Stimulated activated CD4-positive, alpha-beta T cell treated with anti-CD3 and anti-CD28 coated beads, Interleukin-1b, Interleukin-23, amount 100 ng/mL, for 4 hours (primary cell): ENCODE data around the gene TVP23C.

ENCODE experiments used
- DNase-seq, 2 donors: peaks; one replicate each; pipeline ENCODE4 v3.0.0-alpha.2; 2020; ENCODE audit warnings: low read depth in 2 of 2

The TVP23C gene

GRCh38 chr17:15496735-15497670, 66.3 kb downstream of the TVP23C start:
- DNase-seq = no peak

DNA sequence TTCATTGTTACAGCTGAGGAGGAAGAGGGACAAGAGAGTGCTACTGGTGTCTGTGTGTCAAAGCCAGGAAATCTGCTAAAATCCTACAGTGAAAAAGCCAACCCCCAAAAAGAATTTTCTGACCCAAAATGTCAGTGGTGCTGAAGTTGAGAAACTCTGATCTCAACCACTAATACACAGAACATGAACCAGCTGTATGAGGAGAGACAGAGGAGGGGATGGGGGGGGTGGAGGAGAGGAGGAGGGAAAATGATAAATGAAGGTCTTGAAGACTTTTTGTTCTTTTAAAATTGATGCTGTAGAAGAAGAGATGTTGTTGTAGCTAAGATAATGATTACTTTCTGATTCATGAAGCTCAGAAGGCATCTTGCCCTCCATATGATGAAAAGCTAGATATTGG, 68.5 kb downstream of the TVP23C start:
- no peak for DNase-seq

DNA sequence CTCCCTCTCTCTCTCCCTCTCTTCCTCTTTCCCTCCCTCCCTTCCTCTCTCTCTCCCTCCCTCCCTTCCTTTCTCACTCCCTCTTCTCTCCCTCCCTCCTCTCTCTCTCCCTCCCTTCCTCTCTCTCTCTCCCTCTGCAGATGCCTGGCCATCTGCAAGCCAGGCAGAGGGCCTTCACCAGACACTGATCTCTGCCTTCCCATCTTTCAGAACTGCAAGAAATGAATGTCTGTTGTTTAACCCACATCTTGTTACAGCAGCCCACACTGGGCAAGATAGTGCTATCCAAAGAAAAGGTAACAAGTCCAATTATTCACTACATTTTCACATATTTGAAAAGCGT, 69.6 kb downstream of the TVP23C start:
- no peak for DNase-seq

DNA sequence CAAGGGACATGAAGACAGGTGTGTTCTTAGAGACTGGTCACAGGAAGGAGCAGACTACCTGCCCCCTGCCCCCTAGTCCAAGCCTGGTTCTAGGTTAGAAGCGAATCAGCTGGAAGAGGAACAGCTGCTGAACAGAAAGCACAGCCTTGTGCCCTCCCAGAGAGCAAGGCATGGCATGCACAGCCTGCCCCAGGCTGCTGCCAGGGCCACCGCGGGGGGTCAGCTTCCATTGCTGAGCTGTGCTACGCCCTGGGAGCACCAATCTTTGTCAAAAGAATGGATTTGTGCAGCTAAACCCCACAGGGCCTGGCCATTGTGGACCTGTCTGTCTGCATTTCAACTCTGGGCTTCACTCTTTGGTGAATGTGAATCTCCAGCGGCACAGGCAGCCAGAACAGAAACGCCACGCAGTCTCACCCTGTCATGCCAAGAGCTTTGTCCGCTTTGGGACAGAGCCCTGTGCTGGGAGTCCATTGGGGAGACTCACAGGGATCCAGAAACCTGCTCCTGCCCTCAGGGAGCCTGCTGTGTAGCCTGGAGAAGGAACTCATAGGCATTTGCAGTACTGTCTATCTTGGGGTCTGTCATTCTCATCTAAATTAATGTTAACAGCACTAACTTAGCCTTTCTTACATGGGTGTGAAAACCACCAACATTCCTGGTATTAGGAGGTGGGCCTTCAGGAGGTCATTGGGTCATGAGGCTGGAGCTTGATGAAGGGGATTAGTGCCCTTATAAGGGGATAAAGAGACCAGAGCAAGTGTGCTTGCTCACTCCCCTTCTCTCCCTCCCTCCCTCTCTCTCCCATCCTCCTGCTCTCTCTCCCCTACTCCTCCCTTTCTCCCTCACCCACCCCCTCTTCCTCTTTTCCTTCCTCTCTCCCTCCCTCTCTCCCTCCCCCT, 70.2 kb downstream of the TVP23C start:
- no peak for DNase-seq

DNA sequence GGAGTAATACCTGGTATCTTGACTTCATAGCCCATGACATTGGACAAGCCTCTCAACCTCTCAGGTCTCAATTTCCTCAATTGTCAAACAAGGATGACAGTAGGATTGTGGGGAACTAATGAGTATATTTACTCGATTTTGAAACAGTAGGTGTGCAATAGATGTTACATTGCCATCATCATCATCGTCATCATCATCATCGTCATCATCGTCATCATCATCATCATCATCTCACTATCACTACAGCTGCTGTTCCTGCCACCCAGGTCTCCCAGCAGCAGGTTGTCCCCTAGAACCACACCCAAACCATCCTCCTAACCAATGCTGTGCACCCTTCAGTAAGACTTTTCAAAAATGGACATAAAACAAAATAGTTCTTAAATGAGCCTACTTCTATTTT, 71.1 kb downstream of the TVP23C start:
- DNase-seq = no peak

- DNase-seq = no peak
Measured at GRCh38 chr17:15490634-15491261, 72.5 kb downstream of the TVP23C start.

DNA sequence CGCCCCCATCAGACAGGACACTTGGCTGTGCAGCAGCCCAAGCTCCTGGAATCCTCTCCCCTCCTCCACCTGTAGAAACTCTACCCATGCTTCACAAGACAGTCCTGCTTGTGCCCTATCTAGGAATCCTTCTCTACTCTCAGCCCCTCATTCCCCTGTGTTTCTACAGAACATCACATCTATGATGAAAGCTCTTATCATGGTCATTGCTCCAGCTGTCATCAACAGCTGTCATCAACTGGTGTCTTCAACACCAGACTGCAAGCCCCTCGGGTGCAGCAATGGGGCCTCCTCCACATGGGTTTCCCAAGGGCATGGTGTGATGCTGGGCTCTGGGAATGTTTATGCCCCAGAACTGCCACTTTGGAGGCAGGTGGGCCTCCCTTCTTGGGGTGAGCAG, 74.7 kb downstream of the TVP23C start:
- DNase-seq = no peak

DNA sequence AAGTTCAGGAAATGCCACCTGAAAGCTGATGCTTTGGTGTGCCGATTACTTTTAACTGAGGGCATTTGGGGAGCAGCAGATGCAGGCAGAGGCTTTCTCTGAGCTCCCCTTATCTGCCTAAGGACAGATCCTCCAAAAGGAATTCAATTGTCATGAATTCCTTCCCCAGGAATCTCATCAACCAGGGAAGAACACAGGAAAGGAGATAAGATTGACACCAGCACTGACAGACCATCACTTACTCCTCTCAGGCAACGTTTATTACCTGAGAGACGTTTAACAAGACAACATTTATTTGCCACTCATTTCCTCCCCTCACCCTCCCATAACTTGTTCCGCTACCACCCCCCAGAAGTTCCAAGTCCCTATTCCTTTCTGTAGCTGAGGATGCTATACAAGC, 78.2 kb downstream of the TVP23C start:
- no peak for DNase-seq

DNA sequence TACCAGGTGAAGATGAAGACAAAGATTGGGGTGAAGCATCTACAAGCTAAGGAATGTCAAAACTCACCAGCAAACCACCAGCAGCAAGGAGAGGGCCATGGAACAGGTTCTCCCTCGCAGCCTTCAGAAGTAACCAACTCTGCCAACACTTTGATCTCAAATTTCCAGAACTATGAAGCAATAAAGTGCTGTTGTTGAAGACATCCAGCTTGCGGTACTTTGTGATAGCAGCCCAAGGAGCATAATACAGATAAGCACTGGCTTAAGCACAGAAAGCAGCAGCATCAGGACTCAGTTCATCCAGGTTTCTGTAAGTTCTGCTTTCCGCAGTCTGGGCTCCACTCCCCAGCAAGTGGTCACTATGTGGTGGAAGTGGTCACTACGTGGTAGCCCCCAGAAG, 79.9 kb downstream of the TVP23C start:
- no peak for DNase-seq

GRCh38 chr17:15482476-15482875, 80.8 kb downstream of the TVP23C start:
- no peak for DNase-seq

GRCh38 chr17:15481481-15481880, 81.8 kb downstream of the TVP23C start:
- no peak for DNase-seq

DNA sequence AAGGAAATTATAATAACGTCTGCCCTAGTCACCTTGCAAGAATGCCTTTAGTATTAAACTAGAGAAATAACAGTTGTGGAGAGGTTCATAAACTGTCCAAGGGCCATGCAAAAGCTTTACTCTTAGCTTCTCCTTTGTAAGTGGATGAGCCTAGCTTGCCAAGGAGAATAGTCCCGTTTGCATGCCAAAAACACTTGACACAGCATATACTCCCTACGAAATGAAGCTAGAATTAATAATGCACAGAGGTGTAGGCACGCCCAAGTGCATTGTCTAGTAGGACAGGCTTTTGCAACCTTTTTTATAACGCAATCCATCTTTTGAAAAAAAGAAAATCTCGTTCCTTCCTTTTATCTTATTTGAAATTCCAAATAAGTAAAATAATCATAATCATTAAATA, 83.1 kb downstream of the TVP23C start:
- DNase-seq = no peak

DNA sequence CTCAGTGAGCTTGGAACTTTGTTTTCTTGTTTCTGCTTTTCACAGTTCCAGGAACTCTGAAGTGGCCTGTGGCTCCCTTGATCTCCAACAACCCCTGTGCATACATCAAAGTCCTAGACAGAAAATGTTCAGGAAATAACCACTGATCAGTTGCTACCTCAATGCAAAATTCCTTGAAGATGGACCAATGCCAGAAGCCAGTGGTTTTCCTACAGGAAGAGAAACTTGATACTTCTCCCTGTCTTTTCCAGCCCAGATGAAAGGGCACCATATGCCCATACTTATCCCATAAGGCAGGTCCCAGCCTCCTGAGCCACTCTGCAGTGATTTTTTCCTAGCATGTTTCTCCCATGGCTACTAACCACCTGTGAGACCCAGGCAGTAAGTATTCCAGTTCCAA, 83.6 kb downstream of the TVP23C start:
- no peak for DNase-seq

GRCh38 chr17:15478845-15479244, 84.4 kb downstream of the TVP23C start:
- DNase-seq = no peak

DNA sequence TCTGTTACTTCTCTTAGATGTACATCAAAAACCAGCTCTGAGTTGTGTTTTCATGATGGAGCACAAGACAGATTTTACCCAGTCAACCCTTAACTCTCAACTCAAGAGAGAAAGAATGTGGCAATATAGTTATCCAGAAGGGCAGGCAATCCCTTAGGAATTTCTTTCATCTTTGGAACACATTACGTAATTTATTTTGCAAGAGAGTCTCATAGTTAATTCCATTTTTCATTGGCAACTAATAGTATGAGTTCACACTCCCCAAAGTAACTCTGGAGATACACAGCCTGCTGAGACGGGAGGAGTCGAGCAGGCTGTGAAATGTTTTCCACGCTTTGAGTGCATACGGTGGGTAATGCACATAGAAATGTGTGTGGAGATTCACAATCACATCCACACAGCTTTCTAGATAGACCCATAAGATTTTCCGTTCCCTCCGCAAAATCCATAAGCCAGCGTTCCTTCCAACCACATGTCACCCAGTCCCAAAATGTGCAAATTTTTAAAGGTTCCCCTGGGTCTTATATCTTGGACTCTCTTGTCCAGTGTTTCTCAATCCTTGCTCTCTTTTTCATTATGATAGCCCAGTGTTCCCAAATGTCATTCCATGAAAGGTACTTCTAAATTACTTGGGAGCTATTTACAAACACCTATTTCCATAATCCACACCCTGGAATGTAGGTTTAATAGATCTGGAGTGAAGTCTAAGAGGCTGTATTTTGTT, 87.5 kb downstream of the TVP23C start:
- no peak for DNase-seq

DNA sequence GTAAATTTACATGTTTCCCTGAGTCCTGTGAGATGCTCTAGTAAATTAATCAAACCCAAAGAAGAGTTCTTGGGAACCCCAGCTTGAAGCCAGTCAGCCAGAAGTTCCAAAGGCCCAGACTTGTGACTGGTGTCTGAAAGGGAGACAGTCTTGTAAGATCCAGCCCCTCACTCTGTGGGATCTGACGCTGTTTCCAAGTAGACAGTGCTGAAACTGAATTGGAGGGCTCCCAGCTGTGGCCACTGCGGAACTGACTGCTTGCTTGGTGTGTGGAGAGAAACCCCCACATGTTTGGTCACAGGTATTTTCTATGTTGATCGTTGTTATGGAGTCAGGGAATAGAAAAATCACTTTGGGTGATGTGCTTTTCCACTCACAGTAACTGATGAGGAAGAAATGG, 90.4 kb downstream of the TVP23C start:
- no peak for DNase-seq

- no peak for DNase-seq
Measured at GRCh38 chr17:15470536-15470935, 92.7 kb downstream of the TVP23C start.

DNA sequence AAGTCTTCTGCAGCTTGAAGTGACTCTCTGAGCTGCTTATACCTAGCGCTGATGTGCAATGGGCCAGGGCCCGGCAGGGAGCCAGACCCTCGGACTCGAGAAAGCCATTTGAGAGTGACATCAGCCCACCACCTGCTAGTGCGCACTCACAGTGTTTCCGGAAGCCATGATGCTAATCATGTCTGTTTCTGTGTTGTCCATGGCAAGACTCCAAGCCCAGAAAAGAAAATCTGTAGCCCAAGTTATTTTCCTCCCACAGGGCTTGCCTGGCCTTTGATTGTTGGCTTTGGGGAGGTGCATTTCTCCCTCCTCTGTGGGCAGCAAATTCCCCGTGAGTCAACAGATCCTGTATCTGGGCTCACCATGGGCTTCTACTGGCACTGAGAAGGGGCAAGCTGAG, 94.0 kb downstream of the TVP23C start:
- DNase-seq = no peak

- no peak for DNase-seq
Measured at GRCh38 chr17:15468126-15468525, 95.2 kb downstream of the TVP23C start.

DNA sequence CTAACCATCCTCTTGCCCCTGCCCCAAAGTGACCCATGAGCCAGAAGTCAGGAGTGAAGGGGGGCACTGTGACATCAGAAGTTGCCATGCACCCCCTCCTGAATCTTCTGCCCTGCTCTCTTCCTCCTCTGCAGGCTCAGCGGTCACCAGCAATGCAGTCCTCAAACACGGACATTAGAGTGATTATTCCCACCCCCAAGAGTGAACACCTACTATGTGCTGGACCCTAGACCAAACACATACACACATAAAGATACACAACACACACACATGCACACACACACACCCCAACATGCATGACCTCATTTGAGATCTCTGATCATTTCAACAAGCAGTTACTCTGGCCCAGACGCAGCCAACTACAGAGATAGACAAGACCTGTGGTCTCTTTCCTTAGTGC, 95.7 kb downstream of the TVP23C start, which contains the start of gene CDRT4:
CDRT4 (minus strand) TSS at position 30 of the 400 bp plus-strand sequence. CDS start 27,383 bp downstream, outside the sequence.
- no peak for DNase-seq

GRCh38 chr17:15466131-15466530, 97.2 kb downstream of the TVP23C start:
- DNase-seq = no peak
